Psoas muscle (tissue), 8 donors: ENCODE results near the gene TRPC4AP. TPM values are rescaled to one million over a fixed set of nuclear protein-coding genes. Genes with fewer than 3 reads are reported as not detected.
"Not testable (repeated sequence)": the region's sequence is repeated elsewhere in the genome, so short reads cannot be mapped to it uniquely, and the experiment has no call there.

Source experiments
- ATAC-seq, 4 donors: fragments of 200-7000 bp; cut with Tn5 transposase; one replicate each; pipeline ENCODE4 v1.9.1; 2020; ENCODE audit warnings: moderate library complexity in 3 of 4, mild to moderate bottlenecking in 2 of 4
- DNase-seq, 2 donors: peaks; one replicate each; pipeline ENCODE4 v3.0.0-alpha.2; 2020
- H3K27ac ChIP-seq: fragments of 200-600 bp; one replicate; pipeline ENCODE4 v1.8.0; 2022
- H3K27me3 ChIP-seq, 3 donors: fragments of 200-600 bp in 1 of 3; one replicate each; pipeline versions ENCODE4 v1.6.1 to v1.8.0; 2013 to 2022; ENCODE audit warnings: low read length in 2 of 3, mild to moderate bottlenecking in 2 of 3, moderate library complexity in 1 of 3; ENCODE audit not compliant: insufficient read depth in 3 of 3
- H3K36me3 ChIP-seq, 2 donors: fragments of 200-600 bp in 1 of 2; one replicate each; pipeline versions ENCODE4 v1.6.1 to v1.8.0; 2013 to 2022; ENCODE audit warnings: low read depth in 1 of 2, mild to moderate bottlenecking in 1 of 2, moderate library complexity in 1 of 2; ENCODE audit not compliant: insufficient read depth in 1 of 2
- H3K4me1 ChIP-seq: fragments of 200-600 bp; one replicate; pipeline ENCODE4 v1.8.0; 2022
- H3K4me3 ChIP-seq: fragments of 200-600 bp; one replicate; pipeline ENCODE4 v1.8.0; 2022; ENCODE audit warnings: mild to moderate bottlenecking
- H3K9me3 ChIP-seq: fragments of 200-600 bp; one replicate; pipeline ENCODE4 v1.8.0; 2022
- CTCF ChIP-seq: fragments of 200-600 bp; IDR thresholded peaks from one replicate; pipeline ENCODE4 v1.8.0; 2022; ENCODE audit warnings: antibody characterized with exemption
- WGBS, 3 donors: extraction: QIAGEN DNeasy Blood & Tissue Kit; methylation state at CpG; one replicate each; pipeline versions ENCODE4 v1.1.6 to v1.1.7; 2013; 5-methylcytosine and 5-hydroxymethylcytosine counted together
- intact Hi-C, 2 donors: fragments of 100-400 bp; cut with DNase I; formaldehyde crosslinking; loops; one replicate each; pipeline versions ENCODE4 v1.11.0 to v1.14.2; 2022
- polyA plus RNA-seq, 3 donors: library from polyadenylated mRNA; stranded (reverse); fragments of 200-250 nt; gene quantifications; one replicate each; pipeline ENCODE4 v1.2.3, GENCODE V29; 2013
- total RNA-seq, 4 donors: library from RNA; stranded (reverse); fragmentation: NEBNext Ultra II Directional in 2 of 4; extraction: Animal tissue kit (Norgen Biotek cat#: 25700) in 2 of 4; gene quantifications; one replicate each; pipeline versions ENCODE4 v1.2.1 to v1.2.4, GENCODE V29; 2021 to 2023
- donor health status: healthy with polysubstance abuse.
- donor health status: DM: no; HTN: no; CAD: no; lungs with moderate emphysema.
- donor health status: Bipolar disorder and iron deficiency.
- donor health status: healthy.
- donor health status: DM: yes; HTN: yes; CAD: no.
- donor health status: DM: no; HTN: no; CAD: no.
- donor health status: DM: no; HTN: no; CAD: no.
- donor health status: DM: yes; HTN: yes; CAD: no.

TRPC4AP gene
- total and polyA plus RNA-seq, 7 donors, result 36.0 to 62.3 (median 51.7) TPM

GRCh38 chr20:35059110-35059509, 33.5 kb downstream of the TRPC4AP start:
- no peak for DNase-seq
- Histone ChIP-seq H3K27me3 (no peaks in the 10 kb centered on the region), H3K4me1 (peaks cover 13% of the 10 kb centered on the region), H3K9me3 (no peaks in the 10 kb centered on the region), H3K4me3 (no peak overlapping the region), H3K27ac (no peak overlapping the region), H3K36me3 (peaks cover 6 to 38% of the 10 kb centered on the region in 2 donors)
- ATAC-seq, result no peak
- TF ChIP-seq CTCF, result no peak
- intact Hi-C loops, result no loop called here
- WGBS, 3 donors, result 94 to 98% (median 97%) methylated on average over 2 of the region's 2 CpGs

GRCh38 chr20:35055445-35056276, 36.9 kb downstream of the TRPC4AP start:
- Histone ChIP-seq H3K27ac (no peak overlapping the region), H3K27me3 (no peaks in the 10 kb centered on the region), H3K36me3 (peaks cover 9 to 43% of the 10 kb centered on the region in 2 donors), H3K4me1 (no peaks in the 10 kb centered on the region), H3K4me3 (no peak overlapping the region), H3K9me3 (no peaks in the 10 kb centered on the region)
- no peak for DNase-seq
- no peak for ATAC-seq
- intact Hi-C loops, result no loop called here
- no peak for TF ChIP-seq CTCF
- 81 to 87% (median 83%) methylated on average over 9 of the region's 9 CpGs for WGBS, 3 donors

GRCh38 chr20:35054814-35055213, 37.8 kb downstream of the TRPC4AP start:
- H3K4me3 ChIP-seq, result no peak overlapping the region
- peaks cover 9 to 52% of the 10 kb centered on the region in 2 donors for H3K36me3 ChIP-seq
- no peaks in the 10 kb centered on the region for H3K9me3 ChIP-seq
- H3K27me3 ChIP-seq, result no peaks in the 10 kb centered on the region
- 87 to 93% (median 87%) methylated on average over 2 of the region's 2 CpGs for WGBS, 3 donors
- no peak for TF ChIP-seq CTCF
- H3K27ac ChIP-seq, result no peak overlapping the region
- DNase-seq (no peak), ATAC-seq (no peak)
- no peaks in the 10 kb centered on the region for H3K4me1 ChIP-seq
- intact Hi-C loops, result no loop called here

- H3K36me3 ChIP-seq, result peaks cover 12 to 74% of the 10 kb centered on the region in 2 donors
- H3K4me1 ChIP-seq, intact Hi-C loops, H3K27me3 ChIP-seq, H3K27ac ChIP-seq, ATAC-seq, H3K9me3 ChIP-seq, DNase-seq, H3K4me3 ChIP-seq: not testable (repeated sequence)
- 82 to 88% (median 86%) methylated on average over 5 of the region's 5 CpGs for WGBS, 3 donors
Measured at GRCh38 chr20:35052616-35053015, 40.0 kb downstream of the TRPC4AP start.

- intact Hi-C loops, result no loop called here
- no peak for TF ChIP-seq CTCF
- H3K27me3 ChIP-seq, result no peaks in the 10 kb centered on the region
- WGBS, 3 donors, result 85 to 91% (median 88%) methylated on average over 5 of the region's 5 CpGs
- DNase-seq, result no peak
- peaks cover 12 to 74% of the 10 kb centered on the region in 2 donors for H3K36me3 ChIP-seq
- no peak overlapping the region for H3K27ac ChIP-seq
- no peak overlapping the region for H3K4me3 ChIP-seq
- no peaks in the 10 kb centered on the region for H3K9me3 ChIP-seq
- H3K4me1 ChIP-seq, result no peaks in the 10 kb centered on the region
- no peak for ATAC-seq
Measured at GRCh38 chr20:35049776-35050352, 42.7 kb downstream of the TRPC4AP start.
